Muscle layer of colon (tissue), 2 donors: Measurements from ENCODE around the gene AHRR.
"Not testable (repeated sequence)": the region's sequence is repeated elsewhere in the genome, so short reads cannot be mapped to it uniquely, and the experiment has no call there.

ENCODE experiments used
- H3K27ac ChIP-seq: one replicate; pipeline ENCODE4 v1.7.0; 2013; ENCODE audit warnings: low read depth, mild to moderate bottlenecking, low read length, moderate library complexity
- H3K27me3 ChIP-seq, 2 donors: one replicate each; pipeline ENCODE4 v1.7.0; 2013; ENCODE audit warnings: low read length in 2 of 2, mild to moderate bottlenecking in 2 of 2; ENCODE audit not compliant: insufficient read depth in 2 of 2, control insufficient read depth in 1 of 2
- H3K36me3 ChIP-seq: one replicate; pipeline ENCODE4 v1.7.0; 2013; ENCODE audit warnings: mild to moderate bottlenecking, low read length; ENCODE audit not compliant: insufficient read depth
- H3K4me1 ChIP-seq: one replicate; pipeline ENCODE4 v1.7.0; 2013; ENCODE audit warnings: mild to moderate bottlenecking, low read length; ENCODE audit not compliant: insufficient read depth
- H3K4me3 ChIP-seq, 2 donors: one replicate each; pipeline ENCODE4 v1.7.0; 2013; ENCODE audit warnings: low read length in 2 of 2, low read depth in 1 of 2, mild to moderate bottlenecking in 1 of 2, moderate library complexity in 1 of 2
- H3K9ac ChIP-seq: one replicate; pipeline ENCODE4 v1.7.0; 2013; ENCODE audit warnings: low read length
- H3K9me3 ChIP-seq: one replicate; pipeline ENCODE4 v1.7.0; 2013; ENCODE audit warnings: mild to moderate bottlenecking, low read length
- donor health status: abdominal sarcoma.
- donor health status: Adenocarcinoma of cecum.

The AHRR gene

GRCh38 chr5:306011-306805, 15.3 kb upstream of the AHRR start:
- Histone ChIP-seq H3K36me3 (peaks cover 13% of the 10 kb centered on the region), H3K27me3 (no peaks in the 10 kb centered on the region), H3K4me1 (no peaks in the 10 kb centered on the region), H3K9me3 (no peaks in the 10 kb centered on the region), H3K9ac (no peak overlapping the region), H3K4me3 (no peak overlapping the region), H3K27ac (no peak overlapping the region)

- peaks cover 16% of the 10 kb centered on the region for H3K36me3 ChIP-seq
- no peaks in the 10 kb centered on the region for H3K9me3 ChIP-seq
- H3K27me3 ChIP-seq: no peaks in the 10 kb centered on the region
- no peak overlapping the region for H3K4me3 ChIP-seq
- H3K4me1 ChIP-seq: no peaks in the 10 kb centered on the region
- no peak overlapping the region for H3K9ac ChIP-seq
- no peak overlapping the region for H3K27ac ChIP-seq
Measured at GRCh38 chr5:307306-307705, 14.2 kb upstream of the AHRR start.

GRCh38 chr5:307794-308579, 13.5 kb upstream of the AHRR start:
- Histone ChIP-seq H3K27ac (no peak overlapping the region), H3K36me3 (peaks cover 16% of the 10 kb centered on the region), H3K9ac (no peak overlapping the region), H3K4me3 (no peak overlapping the region), H3K27me3 (no peaks in the 10 kb centered on the region), H3K4me1 (no peaks in the 10 kb centered on the region), H3K9me3 (no peaks in the 10 kb centered on the region)

- no peak overlapping the region for H3K4me3 ChIP-seq
- no peak overlapping the region for H3K27ac ChIP-seq
- H3K9ac ChIP-seq: no peak overlapping the region
- H3K27me3 ChIP-seq: no peaks in the 10 kb centered on the region
- peaks cover 16% of the 10 kb centered on the region for H3K36me3 ChIP-seq
- H3K9me3 ChIP-seq: no peaks in the 10 kb centered on the region
- H3K4me1 ChIP-seq: no peaks in the 10 kb centered on the region
Measured at GRCh38 chr5:308672-309271, 12.7 kb upstream of the AHRR start.

GRCh38 chr5:309831-310230, 11.7 kb upstream of the AHRR start:
- H3K27ac ChIP-seq, H3K4me1 ChIP-seq: not testable (repeated sequence)
- peaks cover 21% of the 10 kb centered on the region for H3K36me3 ChIP-seq

GRCh38 chr5:310516-310915, 11.0 kb upstream of the AHRR start:
- peaks cover 21% of the 10 kb centered on the region for H3K36me3 ChIP-seq

More at GRCh38 chr5:309831-310230, 11.7 kb upstream of the AHRR start:
- not testable (repeated sequence) for H3K9ac ChIP-seq, H3K4me3 ChIP-seq, H3K27me3 ChIP-seq, H3K9me3 ChIP-seq

GRCh38 chr5:310941-311434, 10.5 kb upstream of the AHRR start:
- no peak overlapping the region for H3K27ac ChIP-seq

More at GRCh38 chr5:310516-310915, 11.0 kb upstream of the AHRR start:
- no peak overlapping the region for H3K27ac ChIP-seq
- no peaks in the 10 kb centered on the region for H3K4me1 ChIP-seq
- no peaks in the 10 kb centered on the region for H3K9me3 ChIP-seq
- H3K27me3 ChIP-seq: no peaks in the 10 kb centered on the region
- no peak overlapping the region for H3K9ac ChIP-seq
- H3K4me3 ChIP-seq: no peak overlapping the region

GRCh38 chr5:311963-312362, 9.6 kb upstream of the AHRR start:
- Histone ChIP-seq H3K27me3 (no peaks in the 10 kb centered on the region), H3K4me3 (no peak overlapping the region), H3K4me1 (no peaks in the 10 kb centered on the region), H3K9ac (no peak overlapping the region), H3K27ac (no peak overlapping the region), H3K9me3 (no peaks in the 10 kb centered on the region), H3K36me3 (peaks cover 10% of the 10 kb centered on the region)

More at GRCh38 chr5:310941-311434, 10.5 kb upstream of the AHRR start:
- H3K36me3 ChIP-seq: peaks cover 20% of the 10 kb centered on the region
- H3K4me3 ChIP-seq: no peak overlapping the region
- H3K27me3 ChIP-seq: no peaks in the 10 kb centered on the region
- no peaks in the 10 kb centered on the region for H3K4me1 ChIP-seq
- no peak overlapping the region for H3K9ac ChIP-seq
- H3K9me3 ChIP-seq: no peaks in the 10 kb centered on the region

- H3K9me3 ChIP-seq: no peaks in the 10 kb centered on the region
- no peak overlapping the region for H3K4me3 ChIP-seq
- H3K4me1 ChIP-seq: no peaks in the 10 kb centered on the region
- no peak overlapping the region for H3K27ac ChIP-seq
- no peaks in the 10 kb centered on the region for H3K27me3 ChIP-seq
- peaks cover 8% of the 10 kb centered on the region for H3K36me3 ChIP-seq
- H3K9ac ChIP-seq: no peak overlapping the region
Measured at GRCh38 chr5:312845-313244, 8.7 kb upstream of the AHRR start.

- H3K9ac ChIP-seq: no peak overlapping the region
- H3K4me3 ChIP-seq: no peak overlapping the region
- H3K36me3 ChIP-seq: peaks cover 8% of the 10 kb centered on the region
- no peaks in the 10 kb centered on the region for H3K27me3 ChIP-seq
- H3K27ac ChIP-seq: no peak overlapping the region
- no peaks in the 10 kb centered on the region for H3K9me3 ChIP-seq
- no peaks in the 10 kb centered on the region for H3K4me1 ChIP-seq
Measured at GRCh38 chr5:313265-313664, 8.2 kb upstream of the AHRR start.

GRCh38 chr5:313806-314376, 7.6 kb upstream of the AHRR start:
- peaks cover 8% of the 10 kb centered on the region for H3K36me3 ChIP-seq
- H3K27me3 ChIP-seq: peaks cover 3 to 6% of the 10 kb centered on the region in 2 donors
- H3K9me3 ChIP-seq: no peaks in the 10 kb centered on the region
- no peak overlapping the region for H3K27ac ChIP-seq
- H3K4me3 ChIP-seq: no peak overlapping the region
- H3K4me1 ChIP-seq: no peaks in the 10 kb centered on the region
- no peak overlapping the region for H3K9ac ChIP-seq
